Endothelial cell of umbilical vein (primary cell): ENCODE measurements around the gene PRR16. TPM values are rescaled to one million over a fixed set of nuclear protein-coding genes. Genes with fewer than 3 reads are reported as not detected.

Experiments
- BruUV-seq: library from RNA; stranded (reverse); fragments of 400-500 nt; replicated peaks from 2 replicates; lab custom pipeline; 2021; lab: Mats Ljungman, UMichigan
- CTCF ChIA-PET: fragments of 300-600, 350-600 bp; sonication (Branson Sonifier 250); formaldehyde crosslinking; loops from one replicate; lab custom pipeline; 2021; ENCODE audit warnings: antibody characterized with exemption, inconsistent platforms; lab: Charles Lee
- POLR2A ChIA-PET: fragments of 300-600, 350-600 bp; sonication (Branson Sonifier 250); formaldehyde crosslinking; loops from one replicate; lab custom pipeline; 2021; ENCODE audit warnings: antibody characterized with exemption, inconsistent platforms; lab: Charles Lee
- DNase-seq: peaks from one replicate; pipeline ENCODE4 v3.0.0-alpha.2; 2011; ENCODE audit warnings: low read depth, low spot score
- FAIRE-seq: peaks from 2 replicates; lab custom pipeline; 2011; peaks lifted over from hg19 to GRCh38; lab: Jason Lieb, UNC
- H2AFZ ChIP-seq: 2 replicates; pipeline ENCODE4 v1.6.0; 2012; ENCODE audit warnings: low read depth, low read length, control low read depth, inconsistent platforms
- H3K27ac ChIP-seq: 2 replicates; pipeline ENCODE4 v1.5.1; 2011; ENCODE audit warnings: low read depth, mild to moderate bottlenecking, control low read depth, low read length, moderate library complexity; ENCODE audit not compliant: insufficient read depth
- H3K27me3 ChIP-seq, 2 experiments: 2 replicates each; pipeline versions ENCODE4 v1.6.0 to v1.6.1; 2011; ENCODE audit warnings: low read length in 2 of 2, mixed read lengths in 1 of 2; ENCODE audit not compliant: control insufficient read depth in 2 of 2, insufficient read depth in 2 of 2
- H3K36me3 ChIP-seq, 2 experiments: 2 replicates in 1 of 2; 3 replicates in 1 of 2; pipeline ENCODE4 v1.5.1; 2011; ENCODE audit warnings: low read length in 2 of 2, mild to moderate bottlenecking in 1 of 2, moderate library complexity in 1 of 2; ENCODE audit not compliant: control insufficient read depth in 2 of 2, insufficient read depth in 2 of 2; ENCODE audit errors: extremely low read depth in 1 of 2
- H3K4me1 ChIP-seq: 3 replicates; pipeline ENCODE4 v1.5.1; 2011; ENCODE audit warnings: mild to moderate bottlenecking, low read length; ENCODE audit not compliant: control insufficient read depth, insufficient read depth; ENCODE audit errors: extremely low read depth
- H3K4me2 ChIP-seq: 2 replicates; pipeline ENCODE4 v1.6.1; 2011; ENCODE audit warnings: low read length, control low read depth, mixed read lengths; ENCODE audit not compliant: insufficient read depth
- H3K4me3 ChIP-seq, 3 experiments: fragments of 200-600 bp in 1 of 3; sonication (generic), shearing (Covaris generic) in 1 of 3; replicated peaks in 1 of 3; 2 replicates each; pipeline ENCODE4 v1.5.1; 2011 to 2016; ENCODE audit warnings: control low read depth in 3 of 3, low read length in 3 of 3, mild to moderate bottlenecking in 2 of 3, inconsistent platforms in 1 of 3, low read depth in 1 of 3, moderate library complexity in 1 of 3; ENCODE audit not compliant: insufficient read depth in 1 of 3
- H3K79me2 ChIP-seq: 2 replicates; pipeline ENCODE4 v1.6.0; 2012; ENCODE audit warnings: low read length, inconsistent platforms; ENCODE audit not compliant: control insufficient read depth, insufficient read depth
- H3K9ac ChIP-seq: replicated peaks from 2 replicates; pipeline ENCODE3; 2011; ENCODE audit warnings: low read length, control low read depth; ENCODE audit not compliant: insufficient read depth; ENCODE audit errors: extremely low read depth
- H3K9me1 ChIP-seq: replicated peaks from 3 replicates; pipeline ENCODE4 v1.6.0; 2011; ENCODE audit warnings: mild to moderate bottlenecking, low read length; ENCODE audit not compliant: control insufficient read depth, insufficient read depth; ENCODE audit errors: extremely low read depth
- H3K9me3 ChIP-seq: replicated peaks from 2 replicates; pipeline ENCODE4 v1.5.1; 2012; ENCODE audit warnings: low read length, inconsistent platforms; ENCODE audit not compliant: control insufficient read depth, insufficient read depth
- H4K20me1 ChIP-seq: replicated peaks from 2 replicates; pipeline ENCODE3; 2011; ENCODE audit warnings: mild to moderate bottlenecking, low read length; ENCODE audit not compliant: control insufficient read depth, insufficient read depth; ENCODE audit errors: extremely low read depth
- EZH2 ChIP-seq: IDR thresholded peaks from 2 replicates; pipeline ENCODE4 v1.6.1; 2012; ENCODE audit warnings: borderline replicate concordance, low read depth, mild to moderate bottlenecking, moderate library complexity, low read length, inconsistent platforms; ENCODE audit not compliant: severe bottlenecking
- FOS ChIP-seq: IDR thresholded peaks from 2 replicates; pipeline ENCODE4 v1.6.1; 2011; ENCODE audit warnings: mild to moderate bottlenecking, low read length, moderate library complexity, borderline replicate concordance; ENCODE audit not compliant: insufficient read depth
- GATA2 ChIP-seq: IDR thresholded peaks from 2 replicates; pipeline ENCODE4 v1.7.0; 2011; ENCODE audit warnings: low read depth, mild to moderate bottlenecking, moderate library complexity, mixed read lengths, low read length; ENCODE audit not compliant: insufficient read length, insufficient read depth
- JUN ChIP-seq: IDR thresholded peaks from 2 replicates; pipeline ENCODE4 v1.6.1; 2011; ENCODE audit warnings: borderline replicate concordance, low read depth; ENCODE audit not compliant: insufficient read length, insufficient read depth
- MYC ChIP-seq: IDR thresholded peaks from one replicate; pipeline ENCODE4 v1.6.1; 2011; ENCODE audit warnings: mild to moderate bottlenecking, low read depth, low read length
- POLR2A ChIP-seq: IDR thresholded peaks from 2 replicates; pipeline ENCODE4 v1.6.1; 2012; ENCODE audit warnings: low read depth, mild to moderate bottlenecking, control low read depth, low read length
- POLR2AphosphoS5 ChIP-seq: IDR thresholded peaks from 2 replicates; pipeline ENCODE4 v1.6.1; 2012; ENCODE audit warnings: low read depth, mild to moderate bottlenecking, control low read depth, low read length, moderate library complexity; ENCODE audit not compliant: insufficient read depth
- dilution Hi-C: fragments of 300-500 bp; cut with MboI; formaldehyde crosslinking; loops from one replicate; pipeline ENCODE4 v1.15.0; 2019; ENCODE audit warnings: low sequenced_read_pairs; ENCODE audit not compliant: extremely low pct_ligation_motif_present
- intact Hi-C: fragments of 100-400 bp; cut with micrococcal nuclease; formaldehyde crosslinking; loops from one replicate; pipeline ENCODE4 v1.10.0; 2022
- polyA plus RNA-seq, 4 experiments: library from polyadenylated mRNA; depleted of rRNA in 3 of 4; stranded (reverse) in 3 of 4; unstranded in 1 of 4; fragments of >200 nt; gene quantifications; 2 replicates each; pipeline versions ENCODE4 v1.2.1 to v1.2.3, GENCODE V29; 2011 to 2012; ENCODE audit warnings: missing spikeins in 1 of 4
- total RNA-seq: library from RNA; stranded (reverse); gene quantifications from 2 replicates; pipeline ENCODE4 v1.2.3, GENCODE V29; 2021
- TF ChIP-seq, protein P1 (sequence below), 2 donors: IDR thresholded peaks; 1 replicate in 1 of 2; 2 replicates in 1 of 2; pipeline ENCODE4 v1.5.1; 2011; ENCODE audit warnings: low read length in 2 of 2, mild to moderate bottlenecking in 2 of 2, moderate library complexity in 2 of 2, control low read depth in 1 of 2, inconsistent platforms in 1 of 2, low read depth in 1 of 2; ENCODE audit not compliant: insufficient read depth in 1 of 2; ENCODE audit errors: extremely low read depth in 1 of 2
- TF ChIP-seq, protein P2 (sequence below): IDR thresholded peaks from 2 replicates; pipeline ENCODE4 v1.6.1; 2011; ENCODE audit not compliant: insufficient read depth, insufficient read length

PRR16 gene
- total and polyA plus RNA-seq, 2 donors (not counting 3 experiments of a cell fraction or from before 2014, with no cell fraction given): 0.91 to 1.2 TPM

DNA sequence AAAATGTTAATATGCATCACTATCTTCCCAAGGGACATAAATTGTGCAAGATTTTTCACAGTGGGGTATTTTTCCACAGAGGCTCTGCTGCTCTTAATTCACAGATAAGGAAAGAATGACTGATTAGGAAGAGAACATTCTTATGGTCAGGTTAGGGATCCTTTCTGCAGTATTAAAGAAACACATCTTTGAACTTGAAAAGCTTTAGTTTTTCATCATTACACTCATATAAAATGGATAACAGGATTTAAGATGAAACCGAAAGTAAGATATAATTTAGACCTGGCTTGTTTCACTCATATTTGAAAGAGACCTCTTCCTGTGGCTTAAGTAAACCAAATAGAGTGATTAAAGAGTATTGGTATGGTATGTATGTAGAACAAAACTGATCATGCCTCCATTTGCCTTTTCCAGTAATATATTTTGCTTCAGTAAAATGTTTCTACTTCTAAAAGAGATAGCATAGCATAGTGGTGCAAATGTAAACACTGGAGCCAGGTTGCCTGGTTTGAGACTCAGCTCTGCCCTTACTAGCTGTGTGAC is 160.0 kb downstream of the PRR16 start:
- Histone ChIP-seq H3K9me1 (no peaks in the 10 kb centered on the region), H3K4me2 (no peak overlapping the region), H3K9me3 (no peaks in the 10 kb centered on the region), H3K36me3 (no peaks in the 10 kb centered on the region), H3K4me1 (no peaks in the 10 kb centered on the region), H3K4me3 (no peak overlapping the region), H3K79me2 (no peaks in the 10 kb centered on the region), H4K20me1 (no peaks in the 10 kb centered on the region), H3K27me3 (no peaks in the 10 kb centered on the region), H3K27ac (no peak overlapping the region), H2AFZ (no peak overlapping the region), H3K9ac (no peak overlapping the region)
- TF ChIP-seq EZH2 (no peak), POLR2AphosphoS5 (no peak), POLR2A (no peak), FOS (no peak), JUN (no peak), MYC (no peak), GATA2 (no peak)
- TF ChIP-seq, protein P1, sequence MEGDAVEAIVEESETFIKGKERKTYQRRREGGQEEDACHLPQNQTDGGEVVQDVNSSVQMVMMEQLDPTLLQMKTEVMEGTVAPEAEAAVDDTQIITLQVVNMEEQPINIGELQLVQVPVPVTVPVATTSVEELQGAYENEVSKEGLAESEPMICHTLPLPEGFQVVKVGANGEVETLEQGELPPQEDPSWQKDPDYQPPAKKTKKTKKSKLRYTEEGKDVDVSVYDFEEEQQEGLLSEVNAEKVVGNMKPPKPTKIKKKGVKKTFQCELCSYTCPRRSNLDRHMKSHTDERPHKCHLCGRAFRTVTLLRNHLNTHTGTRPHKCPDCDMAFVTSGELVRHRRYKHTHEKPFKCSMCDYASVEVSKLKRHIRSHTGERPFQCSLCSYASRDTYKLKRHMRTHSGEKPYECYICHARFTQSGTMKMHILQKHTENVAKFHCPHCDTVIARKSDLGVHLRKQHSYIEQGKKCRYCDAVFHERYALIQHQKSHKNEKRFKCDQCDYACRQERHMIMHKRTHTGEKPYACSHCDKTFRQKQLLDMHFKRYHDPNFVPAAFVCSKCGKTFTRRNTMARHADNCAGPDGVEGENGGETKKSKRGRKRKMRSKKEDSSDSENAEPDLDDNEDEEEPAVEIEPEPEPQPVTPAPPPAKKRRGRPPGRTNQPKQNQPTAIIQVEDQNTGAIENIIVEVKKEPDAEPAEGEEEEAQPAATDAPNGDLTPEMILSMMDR (IDR thresholded peaks at IDR 0.05; ENCODE audit: extremely low read depth in 1 of 2, insufficient read depth in 1 of 2, low read depth in 1 of 2, low read length in 2 of 2): no peak
- TF ChIP-seq, protein P2, sequence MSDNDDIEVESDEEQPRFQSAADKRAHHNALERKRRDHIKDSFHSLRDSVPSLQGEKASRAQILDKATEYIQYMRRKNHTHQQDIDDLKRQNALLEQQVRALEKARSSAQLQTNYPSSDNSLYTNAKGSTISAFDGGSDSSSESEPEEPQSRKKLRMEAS: no peak
- dilution Hi-C loops (no loop called here), intact Hi-C loops (no loop called here)
- no TSS peak for BruUV-seq
- POLR2A ChIA-PET: no interaction called here
- no peak for FAIRE-seq
- CTCF ChIA-PET: no interaction called here
- no peak for DNase-seq
